Measurements from ENCODE around the gene NAT10. TPM values are rescaled to one million over a fixed set of nuclear protein-coding genes. Genes with fewer than 3 reads are reported as not detected.
"Not testable (repeated sequence)": the region's sequence is repeated elsewhere in the genome, so short reads cannot be mapped to it uniquely, and the experiment has no call there.

Gene NAT10
- polyA plus RNA-seq, 2 donors = 21.9 to 24.0 TPM

- H3K27me3 ChIP-seq (ENCODE audit: control insufficient read depth in 1 of 2, insufficient read depth in 2 of 2, low read length in 2 of 2) = no peaks in the 10 kb centered on the region
- peaks cover 0 to 2% of the 10 kb centered on the region in 2 donors for H3K36me3 ChIP-seq (ENCODE audit: control insufficient read depth in 2 of 2, insufficient read depth in 2 of 2, low read length in 1 of 2)
- H3K4me1 ChIP-seq (ENCODE audit: control insufficient read depth in 2 of 2, insufficient read depth in 2 of 2, low read length in 1 of 2) = no peaks in the 10 kb centered on the region
- H3K4me3 ChIP-seq (ENCODE audit: low read depth in 1 of 2, low read length in 2 of 2) = no peak overlapping the region
- WGBS, 2 donors = 80 to 85% methylated on average over 3 of the region's 3 CpGs
- H3K27ac ChIP-seq (ENCODE audit: low read depth in 2 of 2, low read length in 1 of 2) = no peak overlapping the region
- H3K9me3 ChIP-seq (ENCODE audit: control insufficient read depth in 2 of 2, insufficient read depth in 1 of 2, low read depth in 1 of 2, low read length in 1 of 2) = no peaks in the 10 kb centered on the region
Observed at GRCh38 chr11:34072041-34072440, 33.4 kb upstream of the NAT10 start.

DNA sequence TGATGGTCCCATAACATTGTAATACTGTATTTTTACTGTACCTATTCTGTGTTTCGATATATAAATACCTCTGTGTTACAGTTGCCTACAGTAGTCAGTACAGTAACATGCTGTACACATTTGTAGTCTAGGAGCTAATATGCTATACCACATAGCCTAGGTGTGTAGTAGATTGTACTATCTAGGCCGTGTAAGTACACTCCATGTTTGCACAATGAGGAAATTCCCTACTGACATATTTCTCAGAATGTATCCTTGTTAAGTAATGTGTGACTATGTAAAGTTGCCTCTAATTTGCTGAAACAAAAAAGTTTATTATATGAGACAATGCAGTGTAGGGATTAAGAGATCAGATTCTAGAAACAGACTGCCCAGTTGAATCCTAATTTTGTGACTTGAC lies 32.6 kb upstream of the NAT10 start:
- Histone ChIP-seq H3K9me3 (ENCODE audit: control insufficient read depth in 2 of 2, insufficient read depth in 1 of 2, low read depth in 1 of 2, low read length in 1 of 2) (no peaks in the 10 kb centered on the region), H3K4me3 (ENCODE audit: low read depth in 1 of 2, low read length in 2 of 2) (no peak overlapping the region), H3K27ac (ENCODE audit: low read depth in 2 of 2, low read length in 1 of 2) (no peak overlapping the region), H3K36me3 (ENCODE audit: control insufficient read depth in 2 of 2, insufficient read depth in 2 of 2, low read length in 1 of 2) (peaks cover 0 to 2% of the 10 kb centered on the region in 2 donors), H3K4me1 (ENCODE audit: control insufficient read depth in 2 of 2, insufficient read depth in 2 of 2, low read length in 1 of 2) (no peaks in the 10 kb centered on the region), H3K27me3 (ENCODE audit: control insufficient read depth in 1 of 2, insufficient read depth in 2 of 2, low read length in 2 of 2) (no peaks in the 10 kb centered on the region)
- WGBS, 2 donors = 58 to 73% methylated on average over 2 of the region's 2 CpGs

- H3K4me3 ChIP-seq (ENCODE audit: low read depth in 1 of 2, low read length in 2 of 2) = no peak overlapping the region
- 51 to 59% methylated on average over 4 of the region's 4 CpGs for WGBS, 2 donors
- H3K9me3 ChIP-seq (ENCODE audit: control insufficient read depth in 2 of 2, insufficient read depth in 1 of 2, low read depth in 1 of 2, low read length in 1 of 2) = no peaks in the 10 kb centered on the region
- H3K27ac ChIP-seq (ENCODE audit: low read depth in 2 of 2, low read length in 1 of 2) = no peak overlapping the region
- peaks cover 0 to 5% of the 10 kb centered on the region in 2 donors for H3K36me3 ChIP-seq (ENCODE audit: control insufficient read depth in 2 of 2, insufficient read depth in 2 of 2, low read length in 1 of 2)
- H3K4me1 ChIP-seq (ENCODE audit: control insufficient read depth in 2 of 2, insufficient read depth in 2 of 2, low read length in 1 of 2) = no peaks in the 10 kb centered on the region
- no peaks in the 10 kb centered on the region for H3K27me3 ChIP-seq (ENCODE audit: control insufficient read depth in 1 of 2, insufficient read depth in 2 of 2, low read length in 2 of 2)
Observed at GRCh38 chr11:34074391-34074790, 31.0 kb upstream of the NAT10 start.

- H3K4me1 ChIP-seq (ENCODE audit: control insufficient read depth in 2 of 2, insufficient read depth in 2 of 2, low read length in 1 of 2) = no peaks in the 10 kb centered on the region
- H3K27me3 ChIP-seq (ENCODE audit: control insufficient read depth in 1 of 2, insufficient read depth in 2 of 2, low read length in 2 of 2) = no peaks in the 10 kb centered on the region
- H3K36me3 ChIP-seq (ENCODE audit: control insufficient read depth in 2 of 2, insufficient read depth in 2 of 2, low read length in 1 of 2) = peaks cover 0 to 7% of the 10 kb centered on the region in 2 donors
- WGBS, 2 donors = 56 to 58% methylated on average over 2 of the region's 2 CpGs
- no peak overlapping the region for H3K27ac ChIP-seq (ENCODE audit: low read depth in 2 of 2, low read length in 1 of 2)
- no peak overlapping the region for H3K4me3 ChIP-seq (ENCODE audit: low read depth in 1 of 2, low read length in 2 of 2)
- H3K9me3 ChIP-seq (ENCODE audit: control insufficient read depth in 2 of 2, insufficient read depth in 1 of 2, low read depth in 1 of 2, low read length in 1 of 2) = no peaks in the 10 kb centered on the region
Observed at GRCh38 chr11:34075178-34075820, 30.1 kb upstream of the NAT10 start.

DNA sequence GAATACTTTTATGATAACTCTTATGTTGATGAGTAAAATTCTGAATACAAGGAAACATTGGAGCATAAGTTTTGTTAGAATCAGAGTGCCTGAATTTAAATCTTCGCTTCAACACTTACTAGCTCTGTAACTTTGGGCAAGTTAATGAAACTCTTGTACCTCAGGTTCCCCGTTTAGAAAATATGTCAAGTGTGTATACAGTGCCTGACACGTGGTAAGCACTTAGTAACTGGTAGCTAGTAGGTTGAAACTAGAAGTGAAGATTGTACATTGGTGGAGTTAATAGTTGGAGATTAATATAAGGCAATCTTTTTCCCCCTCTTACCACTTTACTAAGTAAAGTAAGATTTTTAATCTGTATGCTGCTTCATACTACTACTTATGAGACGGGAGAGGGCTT lies 24.8 kb upstream of the NAT10 start:
- no peaks in the 10 kb centered on the region for H3K27me3 ChIP-seq (ENCODE audit: control insufficient read depth in 1 of 2, insufficient read depth in 2 of 2, low read length in 2 of 2)
- H3K4me3 ChIP-seq (ENCODE audit: low read depth in 1 of 2, low read length in 2 of 2) = no peak overlapping the region
- H3K36me3 ChIP-seq (ENCODE audit: control insufficient read depth in 2 of 2, insufficient read depth in 2 of 2, low read length in 1 of 2) = peaks cover 9 to 14% of the 10 kb centered on the region in 2 donors
- H3K27ac ChIP-seq (ENCODE audit: low read depth in 2 of 2, low read length in 1 of 2) = no peak overlapping the region
- no peaks in the 10 kb centered on the region for H3K4me1 ChIP-seq (ENCODE audit: control insufficient read depth in 2 of 2, insufficient read depth in 2 of 2, low read length in 1 of 2)
- no peaks in the 10 kb centered on the region for H3K9me3 ChIP-seq (ENCODE audit: control insufficient read depth in 2 of 2, insufficient read depth in 1 of 2, low read depth in 1 of 2, low read length in 1 of 2)
- WGBS, 2 donors = 79 to 83% methylated on average over 4 of the region's 4 CpGs

- 83 to 85% methylated on average over 2 of the region's 2 CpGs for WGBS, 2 donors
- H3K27ac ChIP-seq (ENCODE audit: low read depth in 2 of 2, low read length in 1 of 2) = no peak overlapping the region
- H3K9me3 ChIP-seq (ENCODE audit: control insufficient read depth in 2 of 2, insufficient read depth in 1 of 2, low read depth in 1 of 2, low read length in 1 of 2) = no peaks in the 10 kb centered on the region
- H3K36me3 ChIP-seq (ENCODE audit: control insufficient read depth in 2 of 2, insufficient read depth in 2 of 2, low read length in 1 of 2) = peaks cover 9% of the 10 kb centered on the region in 2 donors
- H3K4me3 ChIP-seq (ENCODE audit: low read depth in 1 of 2, low read length in 2 of 2) = no peak overlapping the region
- no peaks in the 10 kb centered on the region for H3K27me3 ChIP-seq (ENCODE audit: control insufficient read depth in 1 of 2, insufficient read depth in 2 of 2, low read length in 2 of 2)
- no peaks in the 10 kb centered on the region for H3K4me1 ChIP-seq (ENCODE audit: control insufficient read depth in 2 of 2, insufficient read depth in 2 of 2, low read length in 1 of 2)
Observed at GRCh38 chr11:34084637-34085036, 20.8 kb upstream of the NAT10 start.

DNA sequence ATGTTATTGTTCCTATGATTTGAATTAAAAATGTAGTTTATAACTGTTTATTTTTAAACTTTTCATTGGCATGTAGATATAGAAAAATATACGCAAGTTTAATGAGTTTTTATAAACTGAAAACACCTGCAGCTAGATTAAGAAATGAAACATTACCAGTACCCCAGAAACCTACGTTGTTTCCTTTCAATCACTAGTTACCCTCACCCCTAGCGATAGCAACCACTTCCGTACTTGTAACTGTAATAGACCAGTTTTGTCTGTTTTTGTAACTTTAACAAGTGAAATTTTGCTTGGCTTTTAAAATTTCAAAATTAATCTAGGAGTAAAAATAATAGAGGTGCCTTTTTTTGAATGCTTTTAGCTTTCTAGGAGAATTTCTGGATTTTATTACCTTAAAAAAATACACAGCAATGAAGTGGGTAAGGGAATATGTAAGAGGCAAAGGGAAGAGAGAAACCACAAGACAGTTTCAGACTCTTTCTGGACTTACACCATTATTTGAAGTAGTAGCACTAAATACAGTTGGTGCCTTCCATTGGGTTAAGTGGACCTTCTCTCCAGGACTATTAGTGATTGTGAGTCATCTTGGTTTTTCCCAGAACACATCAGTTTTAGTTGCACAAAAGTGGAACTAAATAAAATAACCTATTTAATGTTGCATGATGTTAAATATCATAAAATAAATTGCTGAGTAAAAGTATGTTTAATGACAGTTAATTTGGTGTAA lies 18.7 kb upstream of the NAT10 start:
- H3K27ac ChIP-seq (ENCODE audit: low read depth in 2 of 2, low read length in 1 of 2) = no peak overlapping the region
- H3K4me3 ChIP-seq (ENCODE audit: low read depth in 1 of 2, low read length in 2 of 2) = no peak overlapping the region
- no peaks in the 10 kb centered on the region for H3K9me3 ChIP-seq (ENCODE audit: control insufficient read depth in 2 of 2, insufficient read depth in 1 of 2, low read depth in 1 of 2, low read length in 1 of 2)
- WGBS, 2 donors = 76 to 84% methylated on average over 4 of the region's 4 CpGs
- H3K27me3 ChIP-seq (ENCODE audit: control insufficient read depth in 1 of 2, insufficient read depth in 2 of 2, low read length in 2 of 2) = no peaks in the 10 kb centered on the region
- peaks cover 12 to 14% of the 10 kb centered on the region in 2 donors for H3K36me3 ChIP-seq (ENCODE audit: control insufficient read depth in 2 of 2, insufficient read depth in 2 of 2, low read length in 1 of 2)
- no peaks in the 10 kb centered on the region for H3K4me1 ChIP-seq (ENCODE audit: control insufficient read depth in 2 of 2, insufficient read depth in 2 of 2, low read length in 1 of 2)

- no peaks in the 10 kb centered on the region for H3K9me3 ChIP-seq (ENCODE audit: control insufficient read depth in 2 of 2, insufficient read depth in 1 of 2, low read depth in 1 of 2, low read length in 1 of 2)
- H3K27me3 ChIP-seq (ENCODE audit: control insufficient read depth in 1 of 2, insufficient read depth in 2 of 2, low read length in 2 of 2) = no peaks in the 10 kb centered on the region
- peaks cover 3 to 20% of the 10 kb centered on the region in 2 donors for H3K36me3 ChIP-seq (ENCODE audit: control insufficient read depth in 2 of 2, insufficient read depth in 2 of 2, low read length in 1 of 2)
- 78 to 87% methylated on average over 1 of the region's 1 CpG for WGBS, 2 donors
- no peaks in the 10 kb centered on the region for H3K4me1 ChIP-seq (ENCODE audit: control insufficient read depth in 2 of 2, insufficient read depth in 2 of 2, low read length in 1 of 2)
- no peak overlapping the region for H3K27ac ChIP-seq (ENCODE audit: low read depth in 2 of 2, low read length in 1 of 2)
- H3K4me3 ChIP-seq (ENCODE audit: low read depth in 1 of 2, low read length in 2 of 2) = no peak overlapping the region
Observed at GRCh38 chr11:34091825-34092224, 13.6 kb upstream of the NAT10 start.

- H3K9me3 ChIP-seq (ENCODE audit: control insufficient read depth in 2 of 2, insufficient read depth in 1 of 2, low read depth in 1 of 2, low read length in 1 of 2); H3K27me3 ChIP-seq (ENCODE audit: control insufficient read depth in 1 of 2, insufficient read depth in 2 of 2, low read length in 2 of 2); H3K4me1 ChIP-seq (ENCODE audit: control insufficient read depth in 2 of 2, insufficient read depth in 2 of 2, low read length in 1 of 2); H3K27ac ChIP-seq (ENCODE audit: low read depth in 2 of 2, low read length in 1 of 2); H3K4me3 ChIP-seq (ENCODE audit: low read depth in 1 of 2, low read length in 2 of 2): not testable (repeated sequence)
- H3K36me3 ChIP-seq (ENCODE audit: control insufficient read depth in 2 of 2, insufficient read depth in 2 of 2, low read length in 1 of 2) = peaks cover 3 to 20% of the 10 kb centered on the region in 2 donors
- 96% methylated on average over 2 of the region's 2 CpGs for WGBS, 2 donors
Observed at GRCh38 chr11:34094900-34095299, 10.5 kb upstream of the NAT10 start.

DNA sequence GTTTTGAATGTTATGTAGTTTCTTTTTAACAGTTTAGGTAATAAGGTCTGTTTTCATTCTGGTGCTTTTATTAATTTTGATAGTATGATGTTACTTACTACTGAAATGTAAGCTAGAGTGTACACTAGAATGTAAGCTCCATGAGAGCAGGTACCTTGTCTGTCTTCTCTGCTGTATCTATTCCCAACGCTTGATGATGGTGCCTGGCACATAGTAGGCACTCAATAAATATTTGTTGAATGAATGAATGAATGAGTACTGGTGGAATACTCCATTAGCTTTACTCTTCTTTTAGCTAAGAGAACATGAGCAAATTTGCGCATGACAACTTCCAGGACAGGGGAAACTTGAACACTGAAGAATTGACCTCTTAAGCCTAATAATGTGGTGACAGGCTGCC lies 6.6 kb upstream of the NAT10 start:
- 87 to 95% methylated on average over 2 of the region's 2 CpGs for WGBS, 2 donors

More for the DNA sequence above, 6.6 kb upstream of the NAT10 start:
- no peak overlapping the region for H3K27ac ChIP-seq (ENCODE audit: low read depth in 2 of 2, low read length in 1 of 2)
- H3K9me3 ChIP-seq (ENCODE audit: control insufficient read depth in 2 of 2, insufficient read depth in 1 of 2, low read depth in 1 of 2, low read length in 1 of 2) = no peaks in the 10 kb centered on the region
- H3K4me3 ChIP-seq (ENCODE audit: low read depth in 1 of 2, low read length in 2 of 2) = no peak overlapping the region
- H3K27me3 ChIP-seq (ENCODE audit: control insufficient read depth in 1 of 2, insufficient read depth in 2 of 2, low read length in 2 of 2) = no peaks in the 10 kb centered on the region
- peaks cover 0 to 4% of the 10 kb centered on the region in 2 donors for H3K36me3 ChIP-seq (ENCODE audit: control insufficient read depth in 2 of 2, insufficient read depth in 2 of 2, low read length in 1 of 2)
- H3K4me1 ChIP-seq (ENCODE audit: control insufficient read depth in 2 of 2, insufficient read depth in 2 of 2, low read length in 1 of 2) = no peaks in the 10 kb centered on the region

All from esophagus (tissue), 2 donors.